HG03060 (cell line): Measurements from ENCODE around the gene PSMA7.

Source experiments
- ATAC-seq: cut with Tn5 transposase; IDR thresholded peaks from one replicate; pipeline ENCODE4 v1.9.1; 2021; ENCODE audit warnings: low read depth, moderate number of reproducible peaks; ENCODE audit not compliant: unreplicated experiment

PSMA7 gene

DNA sequence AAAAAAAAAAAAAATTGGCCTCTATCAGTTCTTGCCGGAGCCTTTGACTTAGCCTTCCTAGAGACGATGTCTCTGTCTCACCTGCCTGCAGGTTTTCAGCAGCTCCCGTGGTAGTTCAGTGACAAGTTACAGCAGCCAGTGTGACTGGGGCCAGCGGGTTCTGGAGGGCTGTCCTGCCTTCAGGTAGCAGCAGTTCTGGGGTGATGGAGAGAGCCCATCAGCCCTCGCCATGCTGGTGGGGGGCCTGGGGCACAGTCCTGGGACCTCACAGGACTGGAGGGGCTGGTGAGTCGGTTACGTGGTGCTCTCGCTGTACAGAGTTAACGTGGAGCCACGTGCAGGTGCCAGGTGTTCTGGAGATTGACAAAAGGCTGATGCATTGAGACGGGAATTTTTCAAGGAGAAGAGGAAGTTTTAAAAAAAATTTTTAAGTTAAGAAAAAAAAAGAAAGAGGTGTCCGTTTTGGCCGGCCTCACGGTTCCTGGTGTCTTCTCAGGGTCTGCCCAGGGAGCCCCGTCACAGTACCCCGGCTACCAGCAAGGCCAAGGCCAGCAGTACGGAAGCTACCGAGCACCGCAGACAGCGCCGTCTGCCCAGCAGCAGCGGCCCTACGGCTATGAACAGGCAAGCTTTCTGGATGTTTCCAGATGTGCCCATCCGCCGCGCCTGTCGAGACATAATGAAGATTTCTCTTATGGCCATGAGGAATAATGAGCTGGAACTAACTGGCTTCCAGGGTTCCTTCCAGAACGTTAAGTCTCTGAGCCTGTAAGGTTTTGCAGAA, 31.0 kb upstream of the PSMA7 start:
- ATAC-seq, result no peak

DNA sequence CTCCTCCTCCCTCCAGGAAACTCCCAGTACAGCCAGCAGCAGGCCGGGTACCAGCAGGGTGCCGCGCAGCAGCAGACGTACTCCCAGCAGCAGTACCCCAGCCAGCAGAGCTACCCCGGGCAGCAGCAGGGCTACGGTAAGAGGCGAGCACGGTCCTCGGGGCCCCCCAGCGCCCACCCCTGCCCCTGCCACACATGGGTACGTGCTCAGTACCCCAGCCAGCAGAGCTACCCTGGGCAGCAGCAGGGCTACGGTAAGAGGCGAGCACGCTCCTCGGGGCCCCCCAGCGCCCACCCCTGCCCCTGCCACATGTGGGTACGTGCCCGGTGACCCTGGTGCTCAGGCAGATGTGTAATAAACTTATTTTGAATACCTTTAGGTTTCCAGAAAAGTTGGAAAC, 29.5 kb upstream of the PSMA7 start:
- ATAC-seq, result no peak

DNA sequence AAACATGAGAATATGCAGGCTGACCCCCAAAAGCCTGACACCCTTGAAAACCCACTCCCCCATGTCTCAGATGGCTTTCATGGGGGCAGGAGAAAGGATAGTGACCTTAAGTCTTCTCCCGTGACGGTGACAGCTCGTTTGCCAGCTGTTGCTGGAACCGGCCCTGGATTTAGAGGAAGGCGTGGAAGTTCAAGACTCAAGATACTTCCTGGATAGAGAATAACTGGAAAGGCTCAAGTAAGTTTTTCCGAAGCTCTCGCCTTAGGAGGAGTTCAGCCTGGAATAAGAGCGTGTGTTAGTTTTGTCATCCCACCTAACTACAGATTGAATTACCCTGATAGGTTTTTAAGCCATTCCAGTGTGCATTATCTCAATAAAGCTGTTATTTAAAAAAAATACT, 28.1 kb upstream of the PSMA7 start:
- no peak for ATAC-seq

DNA sequence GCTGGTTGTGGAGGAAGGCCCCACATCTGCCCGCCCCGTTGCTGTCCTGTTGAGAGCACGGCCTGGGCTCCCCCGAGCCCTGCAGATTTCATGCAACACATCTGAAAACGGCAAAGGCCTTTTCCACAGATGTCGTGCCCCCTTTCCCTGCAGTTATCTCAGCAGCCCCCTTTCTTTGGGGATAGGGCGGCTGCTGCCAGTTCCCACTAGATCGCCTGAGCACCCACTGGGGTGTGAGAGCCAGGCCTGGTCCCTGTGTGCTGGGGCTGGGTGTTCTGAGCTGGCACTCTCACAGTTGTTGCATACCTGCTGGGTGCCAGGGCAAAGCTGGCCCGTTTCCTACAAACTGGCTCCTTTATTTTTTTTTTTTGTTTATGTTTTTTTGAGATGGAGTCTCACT, 27.3 kb upstream of the PSMA7 start:
- ATAC-seq, result no peak

DNA sequence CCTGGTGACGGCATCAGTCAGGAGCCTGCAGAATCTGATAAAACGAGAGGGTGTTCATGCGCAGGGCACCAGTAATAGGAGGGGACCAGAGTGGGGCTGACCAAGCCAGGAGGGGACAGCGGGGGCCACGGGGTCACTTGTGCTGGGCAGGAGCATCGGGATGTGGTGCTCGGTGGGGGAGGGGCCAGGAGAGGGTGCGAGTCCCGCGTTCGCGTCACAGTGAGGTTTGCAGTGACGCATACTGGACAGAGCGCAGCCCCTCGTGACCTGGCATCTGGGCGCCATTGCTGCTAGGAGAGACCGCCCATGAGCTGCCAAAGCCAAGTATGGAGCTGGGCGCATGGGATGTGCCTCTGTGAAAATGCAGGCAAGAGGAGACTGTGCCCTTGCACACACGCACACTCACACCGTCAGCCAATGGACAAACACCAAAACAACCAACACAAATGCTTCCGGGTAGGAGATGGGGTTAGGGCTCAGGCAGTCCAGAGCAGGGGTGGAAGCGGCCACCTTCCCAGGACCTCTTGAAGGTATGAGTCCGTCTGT, 25.8 kb upstream of the PSMA7 start:
- ATAC-seq, result no peak

DNA sequence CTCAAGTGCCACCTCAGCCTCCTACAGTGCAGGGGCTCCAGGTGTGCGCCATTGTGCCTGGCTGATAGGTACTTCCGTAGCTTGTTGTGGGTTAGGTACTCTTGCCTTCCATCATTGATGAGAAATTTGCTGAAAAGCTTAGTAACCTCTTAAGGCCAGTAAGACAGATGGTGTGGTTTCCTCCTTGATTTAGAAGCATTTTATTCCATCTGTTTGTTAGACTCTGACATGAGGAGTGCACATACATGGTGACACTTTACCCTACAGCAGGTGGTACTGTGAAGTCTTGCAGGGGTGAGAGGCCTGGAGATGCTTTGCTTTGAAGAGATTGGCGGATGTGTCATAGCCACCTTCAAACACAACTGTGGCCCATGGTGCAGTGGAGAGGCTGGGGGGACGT, 24.9 kb upstream of the PSMA7 start:
- ATAC-seq, result no peak

DNA sequence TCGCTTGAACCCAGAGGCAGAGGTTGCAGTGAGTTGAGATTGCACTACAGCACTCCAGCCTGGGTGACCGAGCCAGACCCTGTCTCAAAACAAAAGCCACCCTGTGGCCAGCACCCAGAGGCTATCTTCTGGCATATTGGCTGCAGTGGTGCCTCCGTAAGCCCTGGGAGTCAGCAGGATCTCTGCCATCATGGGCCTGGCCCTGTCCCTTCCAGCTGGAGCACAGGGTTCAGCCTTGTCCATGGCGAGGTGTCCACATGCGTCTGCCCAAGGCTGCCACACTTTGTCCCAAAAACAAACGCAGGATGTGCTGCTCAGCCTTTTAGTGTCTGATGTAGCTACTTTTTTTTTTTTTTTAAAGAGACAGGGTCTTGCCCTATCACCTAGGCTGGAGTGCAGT, 24.3 kb upstream of the PSMA7 start:
- no peak for ATAC-seq

DNA sequence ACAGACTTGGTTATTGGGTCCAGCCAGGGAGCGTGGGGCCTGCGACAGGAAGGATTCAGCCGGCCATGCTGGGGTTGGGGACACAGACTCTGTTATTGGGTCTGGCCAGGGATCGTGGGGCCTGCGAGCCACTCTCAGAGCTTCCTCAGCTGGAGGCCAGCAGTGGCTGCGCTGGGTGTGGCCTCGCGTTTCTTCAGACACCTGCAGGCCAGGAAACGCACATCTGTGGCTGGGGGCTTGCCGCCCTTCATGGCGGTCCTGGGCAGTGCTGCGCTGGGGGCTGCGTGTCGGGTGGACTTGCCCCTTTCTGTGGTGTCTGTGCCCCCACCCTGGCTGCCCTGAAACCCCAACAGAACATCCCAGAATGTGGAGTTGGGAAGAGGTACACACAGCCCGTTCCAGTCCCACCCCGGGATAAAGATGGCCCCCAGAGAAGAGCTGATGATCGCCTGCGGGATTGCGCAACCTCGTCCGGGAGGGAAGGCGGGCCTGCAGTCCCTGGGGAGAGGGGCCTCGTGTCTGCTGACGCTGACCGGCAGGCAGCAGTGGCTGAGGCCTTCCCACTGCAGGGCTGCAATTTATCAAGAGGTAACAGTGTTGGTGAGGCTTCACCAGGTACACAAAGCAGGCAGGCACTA, 22.7 kb upstream of the PSMA7 start:
- ATAC-seq, result no peak

DNA sequence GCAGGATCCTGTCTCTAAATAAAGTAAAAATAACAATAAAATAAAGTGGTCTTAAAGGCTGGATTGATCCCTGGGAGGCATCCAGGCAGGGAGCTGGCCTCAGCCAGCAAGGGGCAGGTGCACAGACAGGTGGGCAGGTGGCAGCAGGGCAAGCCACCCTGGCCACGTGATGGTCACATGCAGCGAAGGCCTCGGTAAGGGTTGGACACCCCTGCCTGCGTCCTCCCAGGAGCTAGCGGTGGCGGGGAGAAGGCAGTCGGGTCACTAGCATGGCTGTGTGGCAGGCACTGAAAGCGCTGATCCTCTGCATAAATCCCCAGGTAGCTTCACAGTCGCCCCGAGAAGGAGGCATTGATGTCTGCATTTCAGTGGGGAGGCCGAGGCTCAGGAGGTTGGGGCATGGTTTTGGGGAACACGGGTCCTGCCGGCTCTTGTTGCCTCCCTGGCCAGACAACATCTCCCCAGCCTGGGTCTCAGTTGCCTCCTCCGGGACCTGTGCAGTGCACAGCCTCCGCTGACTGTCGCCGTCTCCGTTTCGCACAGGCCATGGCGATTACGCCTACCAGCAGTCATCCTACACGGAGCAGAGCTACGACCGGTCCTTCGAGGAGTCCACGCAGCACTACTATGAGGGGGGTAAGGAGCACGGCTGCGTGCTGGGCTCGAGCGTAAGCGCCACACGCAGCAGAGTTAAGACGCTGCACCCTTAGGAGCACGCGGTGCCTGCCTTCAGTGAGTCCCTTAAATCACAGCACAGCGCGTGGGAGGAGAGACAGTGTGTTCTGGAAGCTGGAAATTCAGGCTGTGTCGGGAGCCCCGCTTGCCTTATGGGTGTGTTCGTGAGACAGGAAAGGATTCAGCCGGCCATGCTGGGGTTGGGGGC, 21.9 kb upstream of the PSMA7 start:
- no peak for ATAC-seq

DNA sequence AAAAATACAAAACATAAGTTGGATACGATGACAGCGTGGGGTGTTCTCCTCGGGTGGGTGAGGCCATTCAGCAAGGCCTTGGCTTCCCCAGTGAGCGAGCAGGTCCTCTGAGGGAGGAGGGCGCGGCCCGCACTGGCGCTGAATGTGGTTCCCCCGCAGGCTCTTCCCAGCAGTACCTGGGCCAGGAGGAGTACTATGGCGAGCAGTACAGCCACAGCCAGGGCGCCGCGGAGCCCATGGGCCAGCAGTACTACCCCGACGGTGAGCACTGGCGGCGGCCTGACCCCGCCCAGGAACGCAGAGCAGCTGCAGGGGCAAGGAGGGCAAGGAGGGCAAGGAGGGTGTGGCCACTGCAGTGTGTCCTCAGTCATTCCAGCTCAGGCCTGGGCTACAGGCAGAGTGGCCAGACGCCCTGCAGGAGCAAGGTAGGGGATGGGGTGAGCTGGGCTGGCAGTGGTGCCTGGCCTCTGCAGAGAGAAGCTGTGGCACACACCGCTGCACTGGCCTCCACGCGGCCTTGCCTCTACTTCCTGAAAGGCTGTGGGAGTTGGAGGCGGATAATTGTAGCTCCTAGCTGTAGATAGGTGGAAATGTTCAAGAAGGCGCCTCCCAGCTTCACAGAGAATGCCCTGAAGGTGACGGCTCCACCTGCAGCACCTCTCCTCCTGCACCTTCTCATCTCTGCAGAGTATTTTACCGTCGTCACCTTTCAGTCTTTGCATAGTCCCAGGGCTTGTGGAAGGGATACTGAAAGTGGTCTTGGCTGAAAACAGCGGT, 21.0 kb upstream of the PSMA7 start:
- no peak for ATAC-seq

DNA sequence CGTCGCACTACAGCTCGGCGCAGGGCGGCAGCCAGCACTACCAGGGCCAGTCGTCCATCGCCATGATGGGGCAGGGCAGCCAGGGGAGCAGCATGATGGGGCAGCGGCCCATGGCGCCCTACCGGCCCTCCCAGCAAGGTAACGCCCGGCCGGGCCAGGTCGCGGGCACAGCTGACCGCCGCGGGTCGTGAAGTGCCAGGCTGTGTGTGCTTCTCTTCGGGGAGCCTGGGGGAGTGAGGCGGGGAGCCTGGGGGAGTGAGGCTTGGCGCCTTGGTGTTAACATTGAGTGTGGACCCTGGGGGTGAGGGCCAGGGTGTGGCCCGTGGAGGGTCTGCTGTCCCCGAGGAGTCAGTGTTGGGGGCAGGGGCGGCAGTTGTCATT, 20.3 kb upstream of the PSMA7 start:
- ATAC-seq, result no peak

DNA sequence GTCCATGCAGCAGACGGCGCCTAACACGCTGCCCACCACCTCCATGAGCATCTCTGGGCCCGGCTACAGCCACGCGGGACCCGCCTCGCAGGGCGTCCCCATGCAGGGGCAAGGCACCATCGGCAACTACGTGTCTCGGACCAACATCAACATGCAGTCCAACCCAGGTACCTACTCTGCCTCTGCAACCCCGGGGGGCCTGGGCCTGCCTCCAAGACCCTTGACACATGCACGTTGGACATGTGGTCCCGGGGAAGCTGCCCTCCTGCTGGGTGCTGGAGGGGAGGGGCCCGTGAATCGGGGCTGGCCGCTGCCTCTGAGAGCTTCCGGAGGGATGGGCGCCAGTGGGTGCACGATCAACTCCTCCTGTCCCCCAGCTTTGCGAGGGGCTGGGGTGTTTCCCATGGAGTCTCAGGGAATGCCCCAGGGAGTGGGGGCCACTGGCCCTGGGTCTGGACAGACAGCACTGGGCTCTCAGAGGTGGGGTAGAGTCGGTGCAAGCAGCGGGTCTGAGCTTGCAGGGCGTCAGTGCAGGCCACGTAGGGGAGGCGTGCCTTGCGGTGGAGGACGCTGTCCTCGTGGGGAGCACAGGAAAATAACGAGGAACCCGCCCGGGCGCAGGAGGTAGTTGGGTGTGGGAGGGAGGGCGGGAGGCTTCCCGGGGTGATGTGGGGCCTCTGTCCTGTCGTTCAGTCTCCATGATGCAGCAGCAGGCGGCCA, 19.7 kb upstream of the PSMA7 start:
- ATAC-seq, result no peak

DNA sequence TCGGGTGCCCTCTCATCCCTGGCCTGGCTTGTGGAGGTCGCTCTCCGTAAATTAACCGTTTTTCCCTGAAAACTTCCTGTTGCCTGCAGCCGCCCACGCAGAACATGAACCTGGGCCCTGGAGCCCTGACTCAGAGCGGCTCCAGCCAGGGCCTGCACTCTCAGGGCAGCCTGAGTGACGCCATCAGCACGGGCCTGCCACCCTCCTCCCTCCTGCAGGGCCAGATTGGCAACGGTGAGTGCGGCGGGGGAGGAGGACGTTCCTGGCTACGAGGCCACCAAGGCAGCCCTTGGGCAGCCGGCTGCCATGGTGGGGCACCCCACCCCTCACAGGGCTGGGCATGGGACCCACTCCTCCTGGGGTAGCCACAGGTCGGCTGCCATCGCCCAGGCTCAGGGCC, 18.2 kb upstream of the PSMA7 start:
- no peak for ATAC-seq

DNA sequence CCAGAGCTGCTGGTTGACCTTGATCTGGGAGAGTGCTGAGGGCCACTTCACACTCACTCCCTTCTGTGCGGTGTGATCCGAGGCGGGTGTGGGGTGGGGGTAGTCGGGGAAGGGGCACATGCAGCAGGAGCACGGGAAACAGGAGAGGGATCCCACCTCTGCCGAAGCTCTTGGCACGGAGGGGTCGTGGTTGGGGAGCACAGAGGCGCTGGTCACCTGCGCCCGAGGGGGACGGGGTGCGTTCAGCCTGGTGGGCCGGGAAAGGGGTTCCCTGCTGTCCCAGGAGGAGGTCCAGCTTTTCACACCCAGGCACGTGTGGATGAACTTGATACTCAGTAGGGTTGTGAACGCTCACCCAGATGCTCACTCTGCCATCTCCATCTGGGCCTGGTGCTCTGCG, 17.7 kb upstream of the PSMA7 start:
- ATAC-seq, result no peak

DNA sequence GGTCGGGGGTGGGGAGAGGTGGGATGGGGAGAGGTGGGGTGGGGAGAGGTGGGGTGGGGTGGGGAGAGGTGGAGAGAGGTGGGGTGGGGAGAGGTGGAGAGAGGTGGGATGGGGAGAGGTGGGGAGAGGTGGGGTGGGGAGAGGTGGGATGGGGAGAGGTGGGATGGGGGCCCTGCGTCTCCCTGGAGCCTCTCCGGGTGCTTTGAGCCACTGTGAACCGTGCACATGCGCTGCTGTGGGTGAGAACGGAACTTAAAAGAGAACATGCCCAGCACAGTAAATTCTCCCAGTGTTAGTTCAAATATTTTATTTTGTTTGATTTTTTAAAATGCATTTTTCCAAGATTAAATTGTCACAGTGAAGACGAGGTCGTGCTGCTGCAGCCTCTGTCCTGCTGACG, 17.1 kb upstream of the PSMA7 start:
- no peak for ATAC-seq

DNA sequence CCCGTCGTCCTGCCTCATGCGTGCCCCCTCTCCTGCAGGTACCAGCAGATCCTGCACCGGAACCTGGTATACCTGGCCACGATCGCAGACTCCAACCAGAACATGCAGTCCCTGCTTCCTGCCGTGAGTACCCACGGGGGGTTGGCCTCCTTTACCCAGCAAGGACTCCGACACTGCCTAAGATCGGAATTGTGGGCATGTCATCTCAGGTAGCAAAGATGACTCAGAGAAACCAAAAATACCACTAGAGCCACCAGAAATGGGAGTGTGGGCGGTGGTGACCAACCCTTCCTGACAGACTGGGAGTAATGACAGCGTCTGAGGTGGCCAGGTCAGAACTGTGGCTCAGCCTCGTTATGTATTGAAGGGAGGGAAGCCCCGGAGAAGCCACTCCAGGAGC, 16.6 kb upstream of the PSMA7 start:
- no peak for ATAC-seq

DNA sequence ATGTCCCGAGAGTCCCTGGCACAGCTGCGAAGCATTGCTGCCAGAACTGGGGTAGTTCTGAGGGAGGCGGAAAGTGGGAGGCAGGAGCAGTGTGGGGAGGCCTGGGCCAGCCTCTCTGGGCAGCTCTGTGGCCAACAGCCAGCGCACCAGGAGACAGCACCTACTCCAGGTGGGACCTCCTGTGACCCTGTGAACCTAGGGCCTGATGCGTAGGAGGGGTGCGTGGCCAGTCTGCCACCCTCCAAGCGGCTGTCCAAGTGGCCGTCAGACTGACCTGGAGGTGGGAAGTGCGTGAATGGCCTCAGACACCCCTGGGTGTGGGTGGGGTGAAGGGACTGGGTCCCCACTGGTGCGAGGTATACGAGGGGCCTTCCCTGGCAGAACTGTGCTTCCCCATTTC, 15.9 kb upstream of the PSMA7 start:
- no peak for ATAC-seq

DNA sequence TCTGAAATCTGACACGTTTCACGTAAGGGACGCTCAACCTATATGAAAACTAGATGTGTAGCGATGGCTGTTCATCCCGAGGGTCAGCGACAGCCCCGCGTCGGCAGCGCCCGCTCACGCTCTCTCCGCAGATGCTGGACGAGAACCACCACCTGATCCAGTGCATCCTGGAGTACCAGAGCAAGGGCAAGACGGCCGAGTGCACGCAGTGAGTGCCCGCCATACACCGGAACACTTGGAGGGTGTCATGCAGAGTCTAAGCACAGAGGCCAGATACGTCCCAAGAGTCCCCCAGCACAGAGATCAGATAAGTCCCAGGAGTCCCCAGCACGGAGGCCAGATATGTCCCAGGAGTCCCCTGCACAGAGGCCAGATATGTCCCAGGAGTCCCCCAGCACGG, 15.3 kb upstream of the PSMA7 start:
- no peak for ATAC-seq

DNA sequence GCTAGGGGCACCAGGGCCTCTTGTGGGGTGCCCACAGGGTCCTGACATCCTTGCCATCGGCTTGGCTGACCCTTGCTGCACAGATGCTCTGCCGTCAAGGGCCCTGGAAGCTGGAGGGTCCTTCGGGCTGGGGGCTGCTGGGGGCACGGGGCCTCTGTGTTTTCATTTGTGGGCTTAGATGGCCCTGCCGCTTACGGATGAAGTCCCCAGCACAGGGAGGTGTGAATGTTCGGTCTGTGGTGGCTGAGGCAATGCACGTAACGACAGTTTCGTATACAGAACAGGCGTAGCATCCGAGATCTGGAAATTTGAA, 14.8 kb upstream of the PSMA7 start:
- no peak for ATAC-seq
